ENCODE data around the gene CEACAM1.

DNA sequence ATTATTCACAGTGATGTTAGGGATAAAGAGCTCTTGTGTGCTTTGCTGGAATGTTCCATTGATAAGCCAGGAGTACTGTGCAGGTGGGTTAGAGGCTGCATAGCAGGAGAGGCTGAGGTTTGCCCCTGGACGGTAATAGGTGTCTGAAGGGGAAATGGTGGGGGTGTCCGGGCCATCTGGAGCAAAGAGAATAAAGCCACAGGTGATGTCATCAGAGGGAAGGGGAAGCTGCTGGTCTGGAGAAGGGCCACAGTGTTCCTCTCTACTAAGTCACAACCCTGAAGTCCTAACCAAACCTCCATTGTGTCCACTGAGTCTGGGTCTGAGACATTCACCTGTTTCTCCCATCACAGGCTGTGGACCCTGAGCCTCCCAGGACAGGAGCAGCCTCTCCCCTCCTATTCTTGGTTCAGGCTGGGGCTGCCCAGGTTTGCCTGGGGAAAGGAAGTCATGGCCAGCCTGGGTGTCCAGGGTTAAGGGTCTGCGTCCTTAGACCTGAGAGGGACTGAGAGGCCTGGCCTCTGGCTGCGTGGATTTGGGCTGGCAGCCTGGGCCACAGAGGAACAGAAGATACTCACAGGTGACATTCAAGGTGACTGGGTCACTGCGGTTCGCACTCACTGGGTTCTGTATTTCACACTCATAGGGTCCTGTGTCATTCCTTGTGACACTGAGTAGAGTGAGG lies 6.8 kb downstream of the CEACAM1 start:
- TF ChIP-seq, protein P1, sequence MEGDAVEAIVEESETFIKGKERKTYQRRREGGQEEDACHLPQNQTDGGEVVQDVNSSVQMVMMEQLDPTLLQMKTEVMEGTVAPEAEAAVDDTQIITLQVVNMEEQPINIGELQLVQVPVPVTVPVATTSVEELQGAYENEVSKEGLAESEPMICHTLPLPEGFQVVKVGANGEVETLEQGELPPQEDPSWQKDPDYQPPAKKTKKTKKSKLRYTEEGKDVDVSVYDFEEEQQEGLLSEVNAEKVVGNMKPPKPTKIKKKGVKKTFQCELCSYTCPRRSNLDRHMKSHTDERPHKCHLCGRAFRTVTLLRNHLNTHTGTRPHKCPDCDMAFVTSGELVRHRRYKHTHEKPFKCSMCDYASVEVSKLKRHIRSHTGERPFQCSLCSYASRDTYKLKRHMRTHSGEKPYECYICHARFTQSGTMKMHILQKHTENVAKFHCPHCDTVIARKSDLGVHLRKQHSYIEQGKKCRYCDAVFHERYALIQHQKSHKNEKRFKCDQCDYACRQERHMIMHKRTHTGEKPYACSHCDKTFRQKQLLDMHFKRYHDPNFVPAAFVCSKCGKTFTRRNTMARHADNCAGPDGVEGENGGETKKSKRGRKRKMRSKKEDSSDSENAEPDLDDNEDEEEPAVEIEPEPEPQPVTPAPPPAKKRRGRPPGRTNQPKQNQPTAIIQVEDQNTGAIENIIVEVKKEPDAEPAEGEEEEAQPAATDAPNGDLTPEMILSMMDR (IDR thresholded peaks at IDR 0.05), result no peak
- TF ChIP-seq POLR2A (IDR thresholded peaks at IDR 0.05), result no peak

Measured in ovary (tissue), 3 donors.